K562 (cell line): ENCODE data around the gene RABGAP1L. TPM values are rescaled to one million over a fixed set of nuclear protein-coding genes. Genes with fewer than 3 reads are reported as not detected.

Source experiments
- ATAC-seq: fragments of 200-7000 bp; cut with Tn5 transposase; 3 replicates; pipeline ENCODE4 v1.9.1; 2020; ENCODE audit warnings: moderate library complexity
- BruUV-seq: library from RNA; stranded (reverse); fragments of 400-500 nt; replicated peaks from 2 replicates; lab custom pipeline; 2021; lab: Mats Ljungman, UMichigan
- CTCF ChIA-PET: fragments of 300-600 bp; formaldehyde crosslinking; extraction: SDS; loops from one replicate; lab custom pipeline; 2021; ENCODE audit warnings: low intra/inter-chr PET ratio; lab: Yijun Ruan, JAX
- POLR2A ChIA-PET: fragments of 300-600, 350-650 bp; sonication (Branson Sonifier 250); formaldehyde crosslinking; extraction: SDS; loops from one replicate; lab custom pipeline; 2021; ENCODE audit warnings: antibody characterized with exemption, inconsistent platforms; lab: Yijun Ruan, JAX
- DNase-seq, 4 experiments: peaks; one replicate each; pipeline versions ENCODE4 v3.0.0 to v3.0.0-alpha.2; 2011 to 2018; ENCODE audit warnings: low spot score in 3 of 4, mixed read lengths in 3 of 4; ENCODE audit errors: extremely low read depth in 1 of 4
- FAIRE-seq: peaks from 2 replicates; lab custom pipeline; 2011; peaks lifted over from hg19 to GRCh38; lab: Jason Lieb, UNC
- H2AFZ ChIP-seq: 2 replicates; pipeline ENCODE4 v1.6.0; 2011; ENCODE audit warnings: low read depth, low read length, control low read depth, inconsistent platforms
- H3K27ac ChIP-seq: fragments of 200-600 bp; 3 replicates; pipeline ENCODE4 v1.8.0; 2011; ENCODE audit warnings: low read depth, mild to moderate bottlenecking, control low read depth, inconsistent platforms, low read length, moderate library complexity, mixed read lengths; ENCODE audit errors: extremely low read depth
- H3K27me3 ChIP-seq, 2 experiments: fragments of 300-600 bp in 1 of 2; 2 replicates in 1 of 2; 3 replicates in 1 of 2; pipeline versions ENCODE4 v1.6.0 to v1.8.0; 2011; ENCODE audit warnings: inconsistent platforms in 2 of 2, low read length in 2 of 2, mild to moderate bottlenecking in 1 of 2, mixed read lengths in 1 of 2, moderate library complexity in 1 of 2; ENCODE audit not compliant: control insufficient read depth in 2 of 2, insufficient read depth in 2 of 2
- H3K36me3 ChIP-seq: fragments of 300-600 bp; 3 replicates; pipeline ENCODE4 v1.8.0; 2011; ENCODE audit warnings: mild to moderate bottlenecking, low read length, inconsistent platforms; ENCODE audit not compliant: control insufficient read depth, insufficient read depth
- H3K4me1 ChIP-seq, 2 experiments: fragments of 200-600 bp in 1 of 2; replicated peaks in 1 of 2; 2 replicates in 1 of 2; 3 replicates in 1 of 2; pipeline versions ENCODE4 v1.5.1 to v1.8.0; 2011; ENCODE audit warnings: inconsistent platforms in 2 of 2, low read length in 2 of 2, mild to moderate bottlenecking in 1 of 2, mixed read lengths in 1 of 2, moderate library complexity in 1 of 2; ENCODE audit not compliant: control insufficient read depth in 2 of 2, insufficient read depth in 2 of 2
- H3K4me2 ChIP-seq: 2 replicates; pipeline ENCODE4 v1.6.1; 2011; ENCODE audit warnings: low read length, control low read depth, inconsistent platforms, mixed read lengths; ENCODE audit not compliant: insufficient read depth
- H3K4me3 ChIP-seq: fragments of 200-600 bp; sonication (generic), shearing (Covaris generic); 2 replicates; pipeline ENCODE4 v1.5.1; 2016; ENCODE audit warnings: control low read depth, inconsistent platforms
- H3K79me2 ChIP-seq: fragments of 200-600 bp; 3 replicates; pipeline ENCODE4 v1.8.0; 2011; ENCODE audit warnings: low read length, inconsistent platforms; ENCODE audit not compliant: control insufficient read depth, insufficient read depth
- H3K9ac ChIP-seq, 2 experiments: 2 replicates each; pipeline versions ENCODE4 v1.6.0 to v1.6.1; 2011; ENCODE audit warnings: low read depth in 2 of 2, low read length in 2 of 2, control low read depth in 1 of 2, inconsistent platforms in 1 of 2, mild to moderate bottlenecking in 1 of 2, mixed read lengths in 1 of 2; ENCODE audit not compliant: insufficient read depth in 1 of 2
- H3K9me1 ChIP-seq: one replicate; pipeline ENCODE4 v1.6.0; 2011; ENCODE audit warnings: inconsistent platforms, mild to moderate bottlenecking, low read length, moderate library complexity; ENCODE audit not compliant: control insufficient read depth, insufficient read depth
- H3K9me3 ChIP-seq: replicated peaks from 2 replicates; pipeline ENCODE4 v1.5.1; 2011; ENCODE audit warnings: low read depth, low read length, inconsistent platforms; ENCODE audit not compliant: control insufficient read depth, insufficient read depth
- H4K20me1 ChIP-seq: replicated peaks from 2 replicates; pipeline ENCODE4 v1.6.1; 2011; ENCODE audit warnings: low read length, inconsistent platforms, mixed read lengths; ENCODE audit not compliant: control insufficient read depth, insufficient read depth
- C11orf30 ChIP-seq: fragments of 450-650 bp; IDR thresholded peaks from 2 replicates; pipeline ENCODE4 v1.6.1; 2016; ENCODE audit warnings: low read depth, mild to moderate bottlenecking
- CREB1 ChIP-seq, 2 experiments: sonication (generic) in 1 of 2; formaldehyde crosslinking in 1 of 2; IDR thresholded peaks; 2 replicates each; pipeline versions ENCODE4 v1.6.1 to v1.8.0; 2012 to 2022; ENCODE audit warnings: inconsistent platforms in 1 of 2, mild to moderate bottlenecking in 1 of 2, missing genetic modification reagents in 1 of 2, moderate library complexity in 1 of 2
- CREM ChIP-seq: IDR thresholded peaks from 2 replicates; pipeline ENCODE4 v1.6.1; 2014; ENCODE audit warnings: antibody characterized with exemption, low read depth
- MAFF ChIP-seq: IDR thresholded peaks from 2 replicates; pipeline ENCODE4 v1.6.1; 2012; ENCODE audit warnings: low read length, improper control_type of control experiment
- MAFG ChIP-seq: fragments of 450-650 bp; conservative IDR thresholded peaks from 2 replicates; pipeline ENCODE4 v1.6.1; 2016; ENCODE audit warnings: missing genetic modification characterization, missing compliant biosample characterization
- MAFK ChIP-seq: IDR thresholded peaks from 2 replicates; pipeline ENCODE4 v1.6.1; 2011; ENCODE audit warnings: low read length, improper control_type of control experiment
- MED1 ChIP-seq: sonication (generic); formaldehyde crosslinking; IDR thresholded peaks from 2 replicates; pipeline ENCODE4 v1.8.1; 2023; ENCODE audit warnings: missing genetic modification reagents, borderline replicate concordance
- UBTF ChIP-seq, 2 experiments: IDR thresholded peaks; 2 replicates each; pipeline ENCODE4 v1.6.1; 2012; ENCODE audit warnings: improper control_type of control experiment in 2 of 2, low read depth in 2 of 2, low read length in 2 of 2, borderline replicate concordance in 1 of 2
- ZNF23 ChIP-seq: fragments of 250-450 bp; sonication (Bioruptor Pico); IDR thresholded peaks from 2 replicates; pipeline ENCODE4 v1.4.0; 2020; ENCODE audit warnings: mild to moderate bottlenecking
- ZNF316 ChIP-seq: fragments of 450-650 bp; IDR thresholded peaks from 2 replicates; pipeline ENCODE4 v1.6.1; 2016
- ZNF318 ChIP-seq, 2 experiments: fragments of 450-650 bp; IDR thresholded peaks; 2 replicates each; pipeline ENCODE4 v1.6.1; 2016; ENCODE audit warnings: mild to moderate bottlenecking in 2 of 2, borderline replicate concordance in 1 of 2, low read depth in 1 of 2, moderate library complexity in 1 of 2
- ZNF436 ChIP-seq: fragments of 250-450, 450-650 bp; sonication (Bioruptor Pico); formaldehyde crosslinking; IDR thresholded peaks from 2 replicates; pipeline ENCODE4 v1.7.0; 2020; ENCODE audit warnings: mild to moderate bottlenecking
- in situ Hi-C: fragments of 300-500 bp; cut with MboI; formaldehyde crosslinking; loops from 4 replicates; pipeline ENCODE4 v1.15.0; 2018; ENCODE audit warnings: inconsistent platforms, mixed read lengths
- intact Hi-C: fragments of 100-400 bp; cut with micrococcal nuclease; formaldehyde crosslinking; loops from 2 replicates; pipeline ENCODE4 v1.14.2; 2022
- polyA plus RNA-seq, 8 experiments: library from polyadenylated mRNA; depleted of rRNA in 4 of 8; stranded (reverse) in 5 of 8; unstranded in 3 of 8; fragments of >200 nt; fragmentation: Nextera tagmentation in 2 of 8; fragmentation: Illumina TruSeq in 1 of 8; extraction: Ambion mirVana in 2 of 8; extraction: Trizol in 1 of 8; gene quantifications; 2 replicates each; pipeline versions ENCODE4 v1.2.1 to v1.2.3, GENCODE V29; 2011 to 2014; ENCODE audit warnings: inconsistent platforms in 1 of 8, missing spikeins in 1 of 8
- total RNA-seq, 7 experiments: library from RNA; depleted of rRNA in 6 of 7; stranded (reverse); fragments of >200 nt in 6 of 7; fragmentation: Illumina TruSeq in 2 of 7; extraction: Trizol in 2 of 7; gene quantifications; 2 replicates each; pipeline versions ENCODE4 v1.2.1 to v1.2.3, GENCODE V29; 2011 to 2021; ENCODE audit warnings: low replicate concordance in 1 of 7

Gene RABGAP1L
- total and polyA plus RNA-seq, 9 of the 15 experiments (the other 6 are each of a cell fraction or from before 2014, with no cell fraction given): 16.5 to 44.9 (median 26.7) TPM

GRCh38 chr1:174689524-174689923 is 530.2 kb downstream of the RABGAP1L start (continued):
- no peak for TF ChIP-seq MAFK
- no peak for TF ChIP-seq CREM

GRCh38 chr1:174690266-174690665 is 530.9 kb downstream of the RABGAP1L start:
- Histone ChIP-seq H3K9ac (no peak overlapping the region), H3K36me3 (no peaks in the 10 kb centered on the region), H3K4me2 (no peak overlapping the region), H3K27me3 (no peaks in the 10 kb centered on the region), H3K4me1 (no peaks in the 10 kb centered on the region), H3K79me2 (no peaks in the 10 kb centered on the region), H3K4me3 (no peak overlapping the region), H4K20me1 (no peaks in the 10 kb centered on the region), H2AFZ (no peak overlapping the region), H3K9me1 (no peaks in the 10 kb centered on the region), H3K27ac (no peak overlapping the region), H3K9me3 (no peaks in the 10 kb centered on the region)
- ChIA-PET POLR2A (interaction anchor here (0.6 kb wide), 2 partner anchors 24 to 249 kb away, joined by 3 read pairs; no protein-coding TSS in a partner anchor), CTCF (no interaction called here)
- in situ Hi-C loops: no loop called here
- FAIRE-seq: no peak
- BruUV-seq: no TSS peak
- peak; percentile 65 for TF ChIP-seq ZNF316
- no peak for TF ChIP-seq UBTF (IDR thresholded peaks at IDR 0.05; ENCODE audit: borderline replicate concordance in 1 of 2, low read depth in 2 of 2, low read length in 2 of 2)
- TF ChIP-seq MAFG (tag): 0 out of 2 replicates have a peak, but pooled peaks have one; percentile 22
- no peak for TF ChIP-seq MED1 (CRISPR knock-in tag)
- TF ChIP-seq ZNF318 (IDR thresholded peaks at IDR 0.05; ENCODE audit: borderline replicate concordance in 1 of 2, low read depth in 1 of 2): no peak
- no peak for TF ChIP-seq ZNF436 (CRISPR knock-in tag)
- no peak for TF ChIP-seq ZNF23
- peak; percentile 42 for TF ChIP-seq C11orf30
- no peak for TF ChIP-seq CREB1 (IDR thresholded peaks at IDR 0.05)
- TF ChIP-seq CREB1 (CRISPR knock-in tag; IDR thresholded peaks at IDR 0.05): no peak
- 0 out of 2 replicates have a peak, but pooled peaks have one; percentile 13 for TF ChIP-seq MAFF
- intact Hi-C loops: no loop called here
- ATAC-seq: no peak
- DNase-seq: no peak
